Endothelial cell of umbilical vein (primary cell): ENCODE data around the gene AKR1C2. TPM values are rescaled to one million over a fixed set of nuclear protein-coding genes. Genes with fewer than 3 reads are reported as not detected.

Experiments used
- BruUV-seq: library from RNA; stranded (reverse); fragments of 400-500 nt; replicated peaks from 2 replicates; lab custom pipeline; 2021; lab: Mats Ljungman, UMichigan
- CTCF ChIA-PET: fragments of 300-600, 350-600 bp; sonication (Branson Sonifier 250); formaldehyde crosslinking; loops from one replicate; lab custom pipeline; 2021; ENCODE audit warnings: antibody characterized with exemption, inconsistent platforms; lab: Charles Lee
- POLR2A ChIA-PET: fragments of 300-600, 350-600 bp; sonication (Branson Sonifier 250); formaldehyde crosslinking; loops from one replicate; lab custom pipeline; 2021; ENCODE audit warnings: antibody characterized with exemption, inconsistent platforms; lab: Charles Lee
- DNase-seq: peaks from one replicate; pipeline ENCODE4 v3.0.0-alpha.2; 2011; ENCODE audit warnings: low read depth, low spot score
- FAIRE-seq: peaks from 2 replicates; lab custom pipeline; 2011; peaks lifted over from hg19 to GRCh38; lab: Jason Lieb, UNC
- H2AFZ ChIP-seq: 2 replicates; pipeline ENCODE4 v1.6.0; 2012; ENCODE audit warnings: low read depth, low read length, control low read depth, inconsistent platforms
- H3K27ac ChIP-seq: 2 replicates; pipeline ENCODE4 v1.5.1; 2011; ENCODE audit warnings: low read depth, mild to moderate bottlenecking, control low read depth, low read length, moderate library complexity; ENCODE audit not compliant: insufficient read depth
- H3K27me3 ChIP-seq, 2 experiments: 2 replicates each; pipeline versions ENCODE4 v1.6.0 to v1.6.1; 2011; ENCODE audit warnings: low read length in 2 of 2, mixed read lengths in 1 of 2; ENCODE audit not compliant: control insufficient read depth in 2 of 2, insufficient read depth in 2 of 2
- H3K36me3 ChIP-seq, 2 experiments: 2 replicates in 1 of 2; 3 replicates in 1 of 2; pipeline ENCODE4 v1.5.1; 2011; ENCODE audit warnings: low read length in 2 of 2, mild to moderate bottlenecking in 1 of 2, moderate library complexity in 1 of 2; ENCODE audit not compliant: control insufficient read depth in 2 of 2, insufficient read depth in 2 of 2; ENCODE audit errors: extremely low read depth in 1 of 2
- H3K4me1 ChIP-seq: 3 replicates; pipeline ENCODE4 v1.5.1; 2011; ENCODE audit warnings: mild to moderate bottlenecking, low read length; ENCODE audit not compliant: control insufficient read depth, insufficient read depth; ENCODE audit errors: extremely low read depth
- H3K4me2 ChIP-seq: 2 replicates; pipeline ENCODE4 v1.6.1; 2011; ENCODE audit warnings: low read length, control low read depth, mixed read lengths; ENCODE audit not compliant: insufficient read depth
- H3K4me3 ChIP-seq, 3 experiments: fragments of 200-600 bp in 1 of 3; sonication (generic), shearing (Covaris generic) in 1 of 3; replicated peaks in 1 of 3; 2 replicates each; pipeline ENCODE4 v1.5.1; 2011 to 2016; ENCODE audit warnings: control low read depth in 3 of 3, low read length in 3 of 3, mild to moderate bottlenecking in 2 of 3, inconsistent platforms in 1 of 3, low read depth in 1 of 3, moderate library complexity in 1 of 3; ENCODE audit not compliant: insufficient read depth in 1 of 3
- H3K79me2 ChIP-seq: 2 replicates; pipeline ENCODE4 v1.6.0; 2012; ENCODE audit warnings: low read length, inconsistent platforms; ENCODE audit not compliant: control insufficient read depth, insufficient read depth
- H3K9ac ChIP-seq: replicated peaks from 2 replicates; pipeline ENCODE3; 2011; ENCODE audit warnings: low read length, control low read depth; ENCODE audit not compliant: insufficient read depth; ENCODE audit errors: extremely low read depth
- H3K9me1 ChIP-seq: replicated peaks from 3 replicates; pipeline ENCODE4 v1.6.0; 2011; ENCODE audit warnings: mild to moderate bottlenecking, low read length; ENCODE audit not compliant: control insufficient read depth, insufficient read depth; ENCODE audit errors: extremely low read depth
- H3K9me3 ChIP-seq: replicated peaks from 2 replicates; pipeline ENCODE4 v1.5.1; 2012; ENCODE audit warnings: low read length, inconsistent platforms; ENCODE audit not compliant: control insufficient read depth, insufficient read depth
- H4K20me1 ChIP-seq: replicated peaks from 2 replicates; pipeline ENCODE3; 2011; ENCODE audit warnings: mild to moderate bottlenecking, low read length; ENCODE audit not compliant: control insufficient read depth, insufficient read depth; ENCODE audit errors: extremely low read depth
- EZH2 ChIP-seq: IDR thresholded peaks from 2 replicates; pipeline ENCODE4 v1.6.1; 2012; ENCODE audit warnings: borderline replicate concordance, low read depth, mild to moderate bottlenecking, moderate library complexity, low read length, inconsistent platforms; ENCODE audit not compliant: severe bottlenecking
- FOS ChIP-seq: IDR thresholded peaks from 2 replicates; pipeline ENCODE4 v1.6.1; 2011; ENCODE audit warnings: mild to moderate bottlenecking, low read length, moderate library complexity, borderline replicate concordance; ENCODE audit not compliant: insufficient read depth
- GATA2 ChIP-seq: IDR thresholded peaks from 2 replicates; pipeline ENCODE4 v1.7.0; 2011; ENCODE audit warnings: low read depth, mild to moderate bottlenecking, moderate library complexity, mixed read lengths, low read length; ENCODE audit not compliant: insufficient read length, insufficient read depth
- JUN ChIP-seq: IDR thresholded peaks from 2 replicates; pipeline ENCODE4 v1.6.1; 2011; ENCODE audit warnings: borderline replicate concordance, low read depth; ENCODE audit not compliant: insufficient read length, insufficient read depth
- MYC ChIP-seq: IDR thresholded peaks from one replicate; pipeline ENCODE4 v1.6.1; 2011; ENCODE audit warnings: mild to moderate bottlenecking, low read depth, low read length
- POLR2A ChIP-seq: IDR thresholded peaks from 2 replicates; pipeline ENCODE4 v1.6.1; 2012; ENCODE audit warnings: low read depth, mild to moderate bottlenecking, control low read depth, low read length
- POLR2AphosphoS5 ChIP-seq: IDR thresholded peaks from 2 replicates; pipeline ENCODE4 v1.6.1; 2012; ENCODE audit warnings: low read depth, mild to moderate bottlenecking, control low read depth, low read length, moderate library complexity; ENCODE audit not compliant: insufficient read depth
- dilution Hi-C: fragments of 300-500 bp; cut with MboI; formaldehyde crosslinking; loops from one replicate; pipeline ENCODE4 v1.15.0; 2019; ENCODE audit warnings: low sequenced_read_pairs; ENCODE audit not compliant: extremely low pct_ligation_motif_present
- intact Hi-C: fragments of 100-400 bp; cut with micrococcal nuclease; formaldehyde crosslinking; loops from one replicate; pipeline ENCODE4 v1.10.0; 2022
- polyA plus RNA-seq, 4 experiments: library from polyadenylated mRNA; depleted of rRNA in 3 of 4; stranded (reverse) in 3 of 4; unstranded in 1 of 4; fragments of >200 nt; gene quantifications; 2 replicates each; pipeline versions ENCODE4 v1.2.1 to v1.2.3, GENCODE V29; 2011 to 2012; ENCODE audit warnings: missing spikeins in 1 of 4
- total RNA-seq: library from RNA; stranded (reverse); gene quantifications from 2 replicates; pipeline ENCODE4 v1.2.3, GENCODE V29; 2021
- TF ChIP-seq, protein P1 (sequence below): IDR thresholded peaks from 2 replicates; pipeline ENCODE4 v1.6.1; 2011; ENCODE audit not compliant: insufficient read depth, insufficient read length
- TF ChIP-seq, protein P2 (sequence below), 2 donors: IDR thresholded peaks; 1 replicate in 1 of 2; 2 replicates in 1 of 2; pipeline ENCODE4 v1.5.1; 2011; ENCODE audit warnings: low read length in 2 of 2, mild to moderate bottlenecking in 2 of 2, moderate library complexity in 2 of 2, control low read depth in 1 of 2, inconsistent platforms in 1 of 2, low read depth in 1 of 2; ENCODE audit not compliant: insufficient read depth in 1 of 2; ENCODE audit errors: extremely low read depth in 1 of 2

Gene AKR1C2
- total and polyA plus RNA-seq, 2 donors (not counting 3 experiments of a cell fraction or from before 2014, with no cell fraction given) = 0.84 to 1.7 TPM

DNA sequence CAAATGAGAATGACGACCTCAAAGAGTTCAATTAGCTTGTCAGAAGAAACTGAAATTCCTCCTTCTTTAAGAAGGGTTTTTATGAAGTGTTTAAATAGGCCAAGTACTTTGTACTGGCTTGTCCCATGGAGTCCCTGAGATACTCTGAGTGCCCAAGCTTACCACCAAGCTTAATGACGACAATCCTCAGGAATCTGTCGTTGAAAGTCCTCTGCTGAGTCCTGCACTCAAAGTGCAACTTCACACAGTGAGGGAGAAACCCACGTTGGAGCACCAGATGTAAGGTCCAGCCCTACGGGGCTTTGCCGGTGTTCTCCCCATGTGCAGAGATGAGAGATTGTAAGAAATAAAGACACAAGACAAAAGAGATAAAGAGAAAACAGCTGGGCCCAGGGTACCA is 42.8 kb upstream of the AKR1C2 start:
- DNase-seq (no peak), FAIRE-seq (no peak)
- Histone ChIP-seq H3K4me3 (no peak overlapping the region), H3K9ac (no peak overlapping the region), H3K27me3 (no peaks in the 10 kb centered on the region), H3K4me1 (no peaks in the 10 kb centered on the region), H3K9me3 (no peaks in the 10 kb centered on the region), H3K9me1 (no peaks in the 10 kb centered on the region), H4K20me1 (no peaks in the 10 kb centered on the region), H3K27ac (no peak overlapping the region), H3K36me3 (no peaks in the 10 kb centered on the region), H3K79me2 (no peaks in the 10 kb centered on the region), H3K4me2 (no peak overlapping the region), H2AFZ (no peak overlapping the region)
- TF ChIP-seq POLR2AphosphoS5 (no peak), FOS (no peak), GATA2 (no peak), EZH2 (no peak)
- ChIA-PET CTCF (no interaction called here), POLR2A (no interaction called here)
- dilution Hi-C loops = no loop called here
- intact Hi-C loops = no loop called here
- no TSS peak for BruUV-seq

DNA sequence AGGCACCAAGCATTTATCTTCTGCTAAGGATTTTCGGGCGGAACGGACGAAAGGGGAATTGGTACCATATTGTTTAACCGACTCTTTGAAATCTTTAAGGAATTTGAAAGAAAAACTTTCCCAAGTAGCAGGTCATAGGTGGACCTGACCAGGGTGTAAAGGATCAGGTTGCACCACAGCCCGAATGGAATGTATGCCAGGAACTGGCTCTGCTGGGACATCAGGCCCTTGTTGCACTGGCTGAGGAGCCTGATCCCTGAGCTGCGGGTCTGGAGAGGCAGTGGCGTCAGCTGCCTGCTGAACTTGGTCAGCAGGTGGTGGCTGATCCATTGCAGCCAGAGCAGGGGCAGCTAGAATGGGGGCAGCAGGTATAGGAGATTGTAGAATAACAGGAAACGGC is 41.4 kb upstream of the AKR1C2 start:
- Histone ChIP-seq H3K9me1 (no peaks in the 10 kb centered on the region), H3K36me3 (no peaks in the 10 kb centered on the region), H3K27ac (no peak overlapping the region), H4K20me1 (no peaks in the 10 kb centered on the region), H3K4me3 (no peak overlapping the region), H2AFZ (no peak overlapping the region), H3K27me3 (no peaks in the 10 kb centered on the region), H3K9ac (no peak overlapping the region), H3K4me2 (no peak overlapping the region), H3K9me3 (no peaks in the 10 kb centered on the region), H3K79me2 (no peaks in the 10 kb centered on the region), H3K4me1 (no peaks in the 10 kb centered on the region)
- dilution Hi-C loops (no loop called here), intact Hi-C loops (no loop called here)
- BruUV-seq = no TSS peak
- DNase-seq = no peak
- no peak for FAIRE-seq
- POLR2A ChIA-PET = no interaction called here
- CTCF ChIA-PET = no interaction called here
- no peak for TF ChIP-seq GATA2
- no peak for TF ChIP-seq EZH2
- TF ChIP-seq, protein P1, sequence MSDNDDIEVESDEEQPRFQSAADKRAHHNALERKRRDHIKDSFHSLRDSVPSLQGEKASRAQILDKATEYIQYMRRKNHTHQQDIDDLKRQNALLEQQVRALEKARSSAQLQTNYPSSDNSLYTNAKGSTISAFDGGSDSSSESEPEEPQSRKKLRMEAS = no peak
- no peak for TF ChIP-seq POLR2A
- TF ChIP-seq FOS = no peak
- no peak for TF ChIP-seq MYC
- TF ChIP-seq POLR2AphosphoS5 = no peak
- TF ChIP-seq JUN = no peak
- TF ChIP-seq, protein P2, sequence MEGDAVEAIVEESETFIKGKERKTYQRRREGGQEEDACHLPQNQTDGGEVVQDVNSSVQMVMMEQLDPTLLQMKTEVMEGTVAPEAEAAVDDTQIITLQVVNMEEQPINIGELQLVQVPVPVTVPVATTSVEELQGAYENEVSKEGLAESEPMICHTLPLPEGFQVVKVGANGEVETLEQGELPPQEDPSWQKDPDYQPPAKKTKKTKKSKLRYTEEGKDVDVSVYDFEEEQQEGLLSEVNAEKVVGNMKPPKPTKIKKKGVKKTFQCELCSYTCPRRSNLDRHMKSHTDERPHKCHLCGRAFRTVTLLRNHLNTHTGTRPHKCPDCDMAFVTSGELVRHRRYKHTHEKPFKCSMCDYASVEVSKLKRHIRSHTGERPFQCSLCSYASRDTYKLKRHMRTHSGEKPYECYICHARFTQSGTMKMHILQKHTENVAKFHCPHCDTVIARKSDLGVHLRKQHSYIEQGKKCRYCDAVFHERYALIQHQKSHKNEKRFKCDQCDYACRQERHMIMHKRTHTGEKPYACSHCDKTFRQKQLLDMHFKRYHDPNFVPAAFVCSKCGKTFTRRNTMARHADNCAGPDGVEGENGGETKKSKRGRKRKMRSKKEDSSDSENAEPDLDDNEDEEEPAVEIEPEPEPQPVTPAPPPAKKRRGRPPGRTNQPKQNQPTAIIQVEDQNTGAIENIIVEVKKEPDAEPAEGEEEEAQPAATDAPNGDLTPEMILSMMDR (IDR thresholded peaks at IDR 0.05; ENCODE audit: extremely low read depth in 1 of 2, insufficient read depth in 1 of 2, low read depth in 1 of 2, low read length in 2 of 2) = no peak
